UCSD-AML1 (cell line): ENCODE results near the gene BOLA2B.

Source experiments
- DNase-seq: peaks from one replicate; lab custom pipeline; 2025; ENCODE audit not compliant: unreplicated experiment; lab: John Stamatoyannopoulos, UW

BOLA2B gene

DNA sequence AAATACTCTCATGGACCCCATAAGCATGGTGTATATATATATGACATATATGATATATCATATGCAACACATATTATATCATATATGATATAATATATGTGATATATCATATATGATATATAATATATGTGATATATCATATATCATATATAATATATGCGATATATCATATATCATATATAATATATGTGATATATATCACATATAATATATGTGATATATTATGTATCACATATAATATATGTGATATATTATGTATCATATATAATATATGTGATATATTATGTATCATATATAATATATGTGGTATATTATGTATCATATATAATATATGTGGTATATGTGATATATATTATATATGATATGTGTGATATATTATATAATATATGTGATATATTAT lies 48.5 kb downstream of the BOLA2B start:
- DNase-seq: no peak

DNA sequence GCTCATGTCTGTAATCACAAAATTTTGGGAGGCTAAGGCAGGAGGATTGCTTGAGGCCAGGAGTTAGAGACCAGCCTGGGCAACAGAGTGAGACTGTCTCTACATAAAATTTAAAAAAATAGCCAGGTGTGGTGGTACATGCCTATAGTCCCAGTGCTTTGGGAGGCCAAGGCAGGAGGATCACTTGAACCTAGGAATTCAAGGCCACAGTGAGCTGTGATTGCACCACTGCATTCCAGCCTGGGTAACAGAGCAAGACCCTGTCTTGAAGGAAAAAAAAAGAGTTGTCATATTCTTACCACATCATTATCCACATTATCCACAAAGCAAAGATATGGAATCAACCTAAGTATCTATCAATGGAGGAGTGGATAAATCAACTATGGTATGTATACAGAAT lies 49.4 kb downstream of the BOLA2B start:
- no peak for DNase-seq

DNA sequence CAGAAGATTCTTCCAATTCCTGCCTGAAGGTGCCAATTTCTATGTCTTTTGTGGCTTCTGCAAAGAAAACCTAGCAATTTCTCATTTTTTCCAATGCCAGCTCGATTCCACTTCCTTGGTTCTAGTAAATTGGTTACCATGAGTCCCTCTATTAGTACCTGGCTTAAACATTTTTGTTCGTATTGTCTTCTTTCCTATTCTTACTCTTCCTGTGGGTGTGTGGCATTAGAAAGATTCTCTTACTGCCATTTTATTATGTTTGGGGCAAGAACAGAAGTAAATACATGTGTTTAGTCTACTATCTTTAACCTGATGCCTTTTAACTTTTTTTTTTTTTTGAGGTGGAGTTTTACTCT lies 50.1 kb downstream of the BOLA2B start:
- no peak for DNase-seq
